ENCODE measurements around the gene MYBPC1. TPM values are rescaled to one million over a fixed set of nuclear protein-coding genes. Genes with fewer than 3 reads are reported as not detected.
"Not testable (repeated sequence)": the region's sequence is repeated elsewhere in the genome, so short reads cannot be mapped to it uniquely, and the experiment has no call there.

MYBPC1 gene
- not detected for total RNA-seq
- long read RNA-seq: 0 reads

GRCh38 chr12:101594700-101595099, at the start of gene MYBPC1:
TSS of gene MYBPC1 (plus strand) at chr12:101594971. CDS start at chr12:101595071, 100 bp downstream.
- Histone ChIP-seq H3K4me3 (no peak within 1 kb of the TSS), H3K4me1 (no peaks in the 10 kb centered on the region), H3K27me3 (no peaks in the 10 kb centered on the region), H3K27ac (no peak within 1 kb of the TSS), H3K36me3 (no peaks in the 10 kb centered on the region), H3K9me3 (no peaks in the 10 kb centered on the region)
- DNase-seq (no peak), ATAC-seq (no peak)
- intact Hi-C loops (cut with DNase I): no loop called here
- TF ChIP-seq CTCF (IDR thresholded peaks at IDR 0.05): no peak

GRCh38 chr12:101551362-101552114, 43.2 kb upstream of the MYBPC1 start:
- no peak overlapping the region for H3K4me3 ChIP-seq
- no peak for TF ChIP-seq CTCF (IDR thresholded peaks at IDR 0.05)
- no peaks in the 10 kb centered on the region for H3K9me3 ChIP-seq
- no peaks in the 10 kb centered on the region for H3K4me1 ChIP-seq
- no peak overlapping the region for H3K27ac ChIP-seq
- H3K27me3 ChIP-seq: no peaks in the 10 kb centered on the region
- intact Hi-C loops (cut with DNase I): no loop called here
- H3K36me3 ChIP-seq: no peaks in the 10 kb centered on the region
- DNase-seq (no peak), ATAC-seq (no peak)

GRCh38 chr12:101552277-101552676, 42.5 kb upstream of the MYBPC1 start:
- no peak for DNase-seq

GRCh38 chr12:101557094-101557493, 37.7 kb upstream of the MYBPC1 start:
- H3K27me3 ChIP-seq: no peaks in the 10 kb centered on the region
- DNase-seq: no peak
- no peak overlapping the region for H3K27ac ChIP-seq
- H3K36me3 ChIP-seq: no peaks in the 10 kb centered on the region
- no peak for TF ChIP-seq CTCF (IDR thresholded peaks at IDR 0.05)
- no peak for ATAC-seq
- no peaks in the 10 kb centered on the region for H3K4me1 ChIP-seq
- H3K4me3 ChIP-seq: no peak overlapping the region
- intact Hi-C loops (cut with DNase I): no loop called here
- H3K9me3 ChIP-seq: no peaks in the 10 kb centered on the region

More at GRCh38 chr12:101552277-101552676, 42.5 kb upstream of the MYBPC1 start:
- intact Hi-C loops (cut with DNase I): no loop called here
- Histone ChIP-seq H3K36me3 (no peaks in the 10 kb centered on the region), H3K9me3 (no peaks in the 10 kb centered on the region), H3K27ac (no peak overlapping the region), H3K4me3 (no peak overlapping the region), H3K27me3 (no peaks in the 10 kb centered on the region), H3K4me1 (no peaks in the 10 kb centered on the region)
- TF ChIP-seq CTCF (IDR thresholded peaks at IDR 0.05): no peak
- peak; percentile 47 for ATAC-seq

GRCh38 chr12:101558726-101559125, 36.0 kb upstream of the MYBPC1 start:
- H3K27ac ChIP-seq; ATAC-seq; intact Hi-C loops (cut with DNase I); H3K27me3 ChIP-seq; H3K4me1 ChIP-seq; H3K4me3 ChIP-seq; H3K9me3 ChIP-seq; DNase-seq; H3K36me3 ChIP-seq: not testable (repeated sequence)

- no peak overlapping the region for H3K27ac ChIP-seq
- ATAC-seq (no peak), DNase-seq (no peak)
- H3K36me3 ChIP-seq: no peaks in the 10 kb centered on the region
- no peak overlapping the region for H3K4me3 ChIP-seq
- H3K9me3 ChIP-seq: no peaks in the 10 kb centered on the region
- H3K27me3 ChIP-seq: no peaks in the 10 kb centered on the region
- no peaks in the 10 kb centered on the region for H3K4me1 ChIP-seq
- no peak for TF ChIP-seq CTCF (IDR thresholded peaks at IDR 0.05)
- intact Hi-C loops (cut with DNase I): no loop called here
Observed at GRCh38 chr12:101563212-101563611, 31.6 kb upstream of the MYBPC1 start.
